Activated naive CD4-positive, alpha-beta T cell treated with anti-CD3 and anti-CD28 coated beads, Interleukin-2, amount 50 U/mL, for 72 hours (primary cell): ENCODE data around the gene NEUROG3. TPM values are rescaled to one million over a fixed set of nuclear protein-coding genes. Genes with fewer than 3 reads are reported as not detected.
A peak's percentile ranks its signal among the peaks of the same experiment; 100 is the strongest.

ENCODE experiments used
- ATAC-seq, 2 donors: fragments of 150-1000 bp; cut with Tn5 transposase; 2 replicates each; pipeline ENCODE4 v1.10.0; 2021; ENCODE audit warnings: mild to moderate bottlenecking in 2 of 2, moderate library complexity in 2 of 2
- DNase-seq, 2 donors: peaks; one replicate each; pipeline ENCODE4 v3.0.0; 2021 to 2022; ENCODE audit warnings: low spot score in 2 of 2
- H3K27ac Mint-ChIP-seq, 2 donors: one replicate each; pipeline ENCODE4 v1.8.0; 2022; ENCODE audit warnings: mild to moderate bottlenecking in 2 of 2, mixed read lengths in 2 of 2
- H3K36me3 Mint-ChIP-seq, 2 donors: one replicate each; pipeline ENCODE4 v1.8.0; 2022; ENCODE audit warnings: mixed read lengths in 2 of 2
- H3K9me3 Mint-ChIP-seq, 2 donors: one replicate each; pipeline ENCODE4 v1.8.0; 2022; ENCODE audit warnings: mixed read lengths in 2 of 2
- total RNA-seq, 2 donors: library from RNA; stranded (reverse); gene quantifications; one replicate each; pipeline ENCODE4 v1.2.3, GENCODE V29; 2022

NEUROG3 gene, protein sequence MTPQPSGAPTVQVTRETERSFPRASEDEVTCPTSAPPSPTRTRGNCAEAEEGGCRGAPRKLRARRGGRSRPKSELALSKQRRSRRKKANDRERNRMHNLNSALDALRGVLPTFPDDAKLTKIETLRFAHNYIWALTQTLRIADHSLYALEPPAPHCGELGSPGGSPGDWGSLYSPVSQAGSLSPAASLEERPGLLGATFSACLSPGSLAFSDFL
- under 1 TPM in 1 of 2 donors, not detected in 1; 0.18 TPM for total RNA-seq

DNA sequence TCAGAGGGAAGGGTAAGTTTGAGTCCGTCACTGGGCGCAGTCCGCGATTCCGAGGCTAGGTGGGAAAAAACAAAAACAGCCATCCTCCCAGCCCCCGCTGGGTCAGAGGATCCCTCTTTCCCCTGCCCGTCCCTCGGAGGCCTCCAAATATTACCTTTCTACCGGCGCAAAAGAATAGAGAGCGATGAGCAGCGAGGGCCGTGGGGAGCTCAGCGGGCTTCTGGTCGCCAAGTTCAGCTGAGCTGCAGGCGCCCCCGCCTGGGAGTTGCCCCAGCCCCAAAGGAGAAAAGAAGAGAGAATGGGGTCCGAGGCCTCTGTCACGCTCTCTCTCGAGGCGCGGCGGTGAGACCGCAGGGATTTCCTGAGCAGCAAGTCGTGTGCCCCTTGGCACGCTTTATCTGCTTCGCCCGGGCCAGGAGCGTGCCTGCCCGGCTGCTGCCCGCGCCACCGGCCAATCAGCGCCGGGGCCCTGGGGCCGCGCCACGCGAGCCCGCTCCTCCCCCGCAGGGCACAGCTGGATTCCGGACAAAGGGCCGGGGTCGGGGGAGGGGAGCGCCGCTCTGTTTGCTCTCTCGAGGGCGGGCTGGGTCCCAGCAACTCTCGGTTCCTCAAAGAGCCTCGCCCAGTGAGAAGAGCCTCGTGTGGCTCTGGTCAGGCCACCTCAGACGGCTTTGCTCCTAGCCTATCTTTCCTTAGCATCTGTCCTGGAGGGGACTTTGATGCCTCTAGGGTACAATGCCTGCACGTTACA, at the start of gene NEUROG3:
NEUROG3 (minus strand) TSS at position 367 of the 751 bp plus-strand sequence. CDS start 379 bp downstream, outside the sequence.
- H3K9me3 Mint-ChIP-seq, result no peaks in the 10 kb centered on the region
- DNase-seq, result no peak
- H3K27ac Mint-ChIP-seq, result no peak within 1 kb of the TSS
- no peaks in the 10 kb centered on the region for H3K36me3 Mint-ChIP-seq
- peak; percentile 25 to 56 for ATAC-seq

DNA sequence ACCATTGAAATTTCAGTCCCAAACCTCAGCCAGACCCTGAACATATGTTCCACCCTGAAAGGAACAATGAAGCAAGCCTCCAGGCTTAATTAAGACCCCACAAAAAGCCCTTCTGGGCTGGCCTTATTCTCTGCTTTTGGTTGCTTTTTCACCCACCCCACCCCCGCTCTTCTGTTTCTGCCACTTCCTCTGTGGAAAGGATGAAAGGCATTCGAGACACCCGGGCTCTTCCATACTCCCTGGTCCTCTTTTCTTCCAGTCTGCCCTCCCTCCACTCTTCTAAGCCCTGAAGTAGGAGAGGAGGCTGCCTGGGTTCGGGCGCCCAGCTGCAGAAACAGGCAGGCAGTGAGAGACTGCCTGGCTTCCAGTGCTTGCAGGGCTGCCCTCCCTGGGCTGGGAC, 47.4 kb upstream of the NEUROG3 start:
- Mint-ChIP-seq H3K27ac (no peak overlapping the region), H3K9me3 (peaks cover 8 to 15% of the 10 kb centered on the region in 2 donors)
- no peak for ATAC-seq

DNA sequence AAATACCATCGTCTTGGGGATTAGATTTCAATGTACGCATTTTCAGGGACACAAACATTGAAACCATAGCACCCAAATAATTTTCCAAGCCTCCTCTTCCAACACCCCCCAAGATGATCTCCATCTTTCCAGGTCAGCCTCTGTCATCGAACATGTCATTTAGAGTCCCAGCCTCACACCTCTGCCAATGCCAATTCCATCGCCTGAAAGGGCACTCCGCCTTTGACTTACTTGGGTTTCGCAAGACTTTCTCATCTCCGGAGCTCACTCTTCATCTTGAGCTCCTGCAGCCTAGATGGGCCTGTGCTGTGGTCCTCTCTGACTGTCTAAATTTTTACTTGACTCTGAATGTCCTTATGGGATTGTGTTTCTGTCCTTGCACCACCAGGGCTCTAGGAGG, 46.4 kb upstream of the NEUROG3 start:
- H3K27ac Mint-ChIP-seq, result no peak overlapping the region
- ATAC-seq, result no peak
- peaks cover 8 to 14% of the 10 kb centered on the region in 2 donors for H3K9me3 Mint-ChIP-seq

More for the DNA sequence above, 47.4 kb upstream of the NEUROG3 start:
- DNase-seq, result no peak
- peaks cover 10 to 13% of the 10 kb centered on the region in 2 donors for H3K36me3 Mint-ChIP-seq

DNA sequence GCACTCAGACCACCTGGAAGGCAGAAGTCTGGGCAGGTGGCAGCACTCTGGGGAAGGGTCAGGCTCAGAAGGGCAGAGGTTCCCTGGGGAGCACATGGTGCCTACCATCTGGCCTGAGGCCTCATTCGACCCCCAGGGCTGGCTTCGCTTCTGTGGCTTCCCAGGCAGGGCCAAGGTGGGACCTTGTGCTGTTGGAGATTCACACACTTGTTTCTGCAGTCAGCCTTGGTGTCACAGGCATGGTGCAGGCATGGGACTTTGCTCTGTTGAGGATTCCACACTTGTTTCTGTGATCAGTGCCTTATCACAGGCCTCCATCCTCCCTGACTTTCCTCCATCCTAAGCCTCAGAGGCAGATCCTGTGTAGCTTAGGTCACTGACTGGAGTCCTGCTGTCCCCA, 45.5 kb upstream of the NEUROG3 start:
- DNase-seq (no peak), ATAC-seq (no peak)
- H3K9me3 Mint-ChIP-seq, result peaks cover 5% of the 10 kb centered on the region in 2 donors
- H3K36me3 Mint-ChIP-seq, result peaks cover 3 to 5% of the 10 kb centered on the region in 2 donors
- H3K27ac Mint-ChIP-seq, result no peak overlapping the region

More for the DNA sequence above, 46.4 kb upstream of the NEUROG3 start:
- peaks cover 10 to 13% of the 10 kb centered on the region in 2 donors for H3K36me3 Mint-ChIP-seq
- DNase-seq, result no peak

DNA sequence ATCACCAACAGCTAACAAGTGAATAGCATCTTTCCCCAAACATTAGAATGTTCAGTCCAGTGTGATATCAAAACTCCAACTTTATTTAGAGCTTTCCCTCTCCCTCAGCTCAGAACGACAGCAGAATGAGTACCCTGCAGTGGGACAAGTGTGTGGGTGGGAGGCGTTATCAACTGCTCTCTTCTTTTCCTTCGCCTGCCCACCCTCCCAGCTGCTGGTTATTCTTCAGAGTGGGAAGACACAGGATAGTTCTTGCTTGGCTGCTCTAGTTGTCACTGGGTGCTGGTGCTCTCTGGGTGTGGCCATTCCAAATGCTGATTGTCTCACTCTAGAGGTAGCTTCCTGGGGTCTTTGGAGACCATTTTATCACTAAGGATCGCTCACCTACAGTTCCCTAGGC, 43.1 kb upstream of the NEUROG3 start:
- DNase-seq, result no peak
- no peaks in the 10 kb centered on the region for H3K9me3 Mint-ChIP-seq
- H3K36me3 Mint-ChIP-seq, result no peaks in the 10 kb centered on the region
- no peak overlapping the region for H3K27ac Mint-ChIP-seq
- ATAC-seq, result no peak

DNA sequence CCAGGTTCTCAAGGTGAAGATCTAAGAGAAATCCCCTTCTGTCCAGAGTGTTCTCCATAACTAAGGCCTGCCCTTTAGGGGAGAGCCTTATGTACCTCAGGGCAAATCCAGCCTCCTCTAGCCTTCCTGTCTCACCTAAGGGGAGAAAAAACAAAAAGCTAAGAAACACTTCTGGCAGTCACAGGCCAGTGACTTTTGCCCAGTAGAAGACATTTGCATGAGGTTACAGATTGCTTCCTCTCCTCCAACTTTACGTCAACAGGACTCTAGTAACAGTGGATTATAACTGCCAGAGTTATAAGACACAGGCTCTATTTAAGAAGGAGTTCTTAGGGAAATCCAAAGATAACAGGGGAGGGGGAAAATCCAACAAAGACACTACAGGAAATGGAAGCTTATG, 40.9 kb upstream of the NEUROG3 start:
- Mint-ChIP-seq H3K9me3 (peaks cover 0 to 5% of the 10 kb centered on the region in 2 donors), H3K36me3 (peaks cover 0 to 7% of the 10 kb centered on the region in 2 donors), H3K27ac (no peak overlapping the region)
- no peak for DNase-seq
- ATAC-seq, result no peak

DNA sequence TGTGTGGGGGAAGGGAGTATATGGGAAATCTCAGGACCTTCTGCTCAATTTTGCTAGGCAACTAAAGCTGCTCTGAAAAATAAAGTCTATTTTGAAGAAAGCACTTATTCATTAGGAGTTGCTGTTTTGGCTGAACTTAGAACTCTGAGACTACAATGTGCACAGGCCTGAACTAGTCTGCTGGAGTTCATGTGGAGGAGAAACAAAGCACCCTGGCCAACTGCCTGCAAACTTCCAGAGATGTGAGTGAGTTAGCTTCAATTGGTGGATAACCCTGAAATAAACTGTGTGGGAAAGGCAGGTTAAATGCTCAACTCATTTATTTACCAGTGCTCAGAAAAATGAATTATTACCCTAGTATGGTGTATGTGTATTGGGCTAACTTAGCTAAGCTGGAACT, 39.5 kb upstream of the NEUROG3 start:
- peaks cover 5 to 7% of the 10 kb centered on the region in 2 donors for H3K36me3 Mint-ChIP-seq
- no peak overlapping the region for H3K27ac Mint-ChIP-seq
- no peak for ATAC-seq
- DNase-seq, result no peak
- peaks cover 0 to 9% of the 10 kb centered on the region in 2 donors for H3K9me3 Mint-ChIP-seq

DNA sequence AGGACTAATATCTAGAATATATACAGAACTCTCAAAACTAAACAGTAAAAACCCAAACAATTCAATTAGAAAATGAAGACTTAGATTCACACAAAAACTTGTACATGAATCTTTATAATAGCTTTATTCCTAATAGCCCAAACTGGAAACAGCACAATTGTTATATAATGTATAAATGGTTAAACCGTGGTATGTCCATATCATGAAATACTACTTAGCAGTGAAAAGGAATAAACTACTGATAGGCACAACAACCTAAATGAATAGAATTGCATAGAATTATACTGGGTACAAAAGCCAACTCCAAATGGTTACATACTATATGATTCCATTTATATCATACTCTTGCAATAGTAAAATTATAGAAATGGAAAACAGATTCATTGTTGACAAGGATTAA, 35.9 kb upstream of the NEUROG3 start:
- Mint-ChIP-seq H3K36me3 (peaks cover 5 to 7% of the 10 kb centered on the region in 2 donors), H3K9me3 (peaks cover 0 to 15% of the 10 kb centered on the region in 2 donors), H3K27ac (no peak overlapping the region)
- no peak for DNase-seq
- no peak for ATAC-seq

DNA sequence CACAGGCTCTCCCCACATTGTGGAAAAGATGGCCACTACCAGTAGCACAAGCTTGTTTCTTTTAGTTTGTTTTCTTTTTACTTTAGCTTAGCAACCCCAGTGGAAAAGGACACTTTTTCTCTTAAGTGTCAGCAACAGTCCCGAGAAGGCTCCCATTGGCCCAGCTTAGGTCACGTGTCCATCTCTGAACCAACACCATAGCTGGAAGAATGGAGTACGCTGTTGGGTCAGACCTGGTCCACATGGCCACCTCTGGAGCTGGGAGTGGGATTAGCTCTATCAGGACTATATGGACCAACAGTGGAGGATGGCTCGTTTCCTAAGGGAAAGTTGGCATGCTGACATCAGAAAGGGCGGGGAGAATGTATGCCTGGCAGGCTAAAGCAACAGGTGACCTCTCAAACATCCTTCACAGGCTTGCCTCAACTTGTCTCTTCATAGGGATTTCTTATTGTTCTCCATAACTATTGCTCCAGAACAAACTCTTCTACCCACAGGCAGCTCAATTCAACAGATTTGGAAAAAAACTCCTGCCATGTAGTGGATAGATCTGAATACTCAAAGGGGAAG, 27.6 kb upstream of the NEUROG3 start:
- Mint-ChIP-seq H3K36me3 (no peaks in the 10 kb centered on the region), H3K9me3 (no peaks in the 10 kb centered on the region), H3K27ac (no peak overlapping the region)
- no peak for DNase-seq
- ATAC-seq, result no peak

DNA sequence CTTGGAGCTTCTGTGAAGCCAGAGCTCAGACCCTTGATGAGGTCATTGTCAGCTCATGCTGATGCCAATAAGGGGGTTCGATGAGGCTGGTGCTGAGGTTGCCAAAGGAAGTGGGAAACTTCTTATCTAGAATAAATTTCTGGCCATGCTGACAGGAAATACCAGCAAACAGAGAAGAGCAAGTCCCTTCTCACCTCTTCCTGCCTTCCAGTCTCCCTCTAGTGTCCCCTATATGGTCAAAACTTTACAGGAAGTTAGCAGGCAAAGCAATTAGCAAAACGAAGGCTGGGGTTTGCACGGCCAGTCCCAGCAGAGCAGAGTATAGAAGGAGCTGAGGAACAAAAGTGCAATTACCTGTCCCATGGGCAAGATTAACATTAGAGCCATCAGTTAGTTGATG, 15.1 kb upstream of the NEUROG3 start:
- no peak for DNase-seq
- H3K9me3 Mint-ChIP-seq, result peaks cover 0 to 3% of the 10 kb centered on the region in 2 donors
- peak in 1 of 2 donors; percentile 58 for ATAC-seq
- H3K36me3 Mint-ChIP-seq, result no peaks in the 10 kb centered on the region
- H3K27ac Mint-ChIP-seq, result no peak overlapping the region

DNA sequence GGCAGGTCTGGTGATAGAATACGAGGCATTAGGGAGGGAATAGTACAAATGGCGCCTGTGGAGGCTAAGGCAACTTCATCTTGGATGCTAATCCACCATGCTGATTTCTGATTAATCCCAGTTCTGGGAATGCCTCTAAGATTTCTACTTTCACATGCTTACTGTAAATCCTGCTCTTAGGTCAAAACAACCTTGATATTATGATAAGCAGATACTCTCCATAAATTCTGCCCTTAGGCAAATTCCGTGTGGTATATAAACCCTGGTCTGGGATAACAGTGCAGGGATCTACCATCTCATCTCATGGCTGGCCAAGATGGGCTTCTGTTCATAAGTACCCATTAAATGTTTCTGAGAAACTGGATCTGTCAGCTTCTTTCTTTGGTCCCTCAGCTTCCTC, 11.4 kb upstream of the NEUROG3 start:
- no peaks in the 10 kb centered on the region for H3K36me3 Mint-ChIP-seq
- ATAC-seq (no peak), DNase-seq (no peak)
- peaks cover 0 to 3% of the 10 kb centered on the region in 2 donors for H3K9me3 Mint-ChIP-seq
- H3K27ac Mint-ChIP-seq, result no peak overlapping the region

DNA sequence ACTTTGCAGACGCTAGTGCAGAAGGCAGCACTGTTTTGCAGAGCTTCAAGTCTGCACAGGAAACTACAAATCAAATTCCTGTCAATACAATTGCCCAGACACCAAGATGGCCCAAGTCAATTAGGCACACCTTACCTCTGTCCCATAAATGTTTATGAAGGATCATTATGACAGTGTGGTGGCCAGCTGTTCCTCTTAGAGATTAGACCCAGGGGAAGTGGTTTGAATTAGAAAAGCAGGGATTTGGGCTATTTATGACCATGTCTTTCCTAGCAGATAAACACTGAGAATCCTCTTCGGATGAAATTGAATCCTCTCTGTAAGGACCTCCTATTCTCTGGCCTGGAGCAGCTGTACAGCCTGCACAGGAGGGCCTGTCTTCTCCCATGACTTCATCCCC, 9.9 kb upstream of the NEUROG3 start:
- Mint-ChIP-seq H3K36me3 (no peaks in the 10 kb centered on the region), H3K9me3 (peaks cover 0 to 3% of the 10 kb centered on the region in 2 donors), H3K27ac (no peak overlapping the region)
- DNase-seq (no peak), ATAC-seq (no peak)

DNA sequence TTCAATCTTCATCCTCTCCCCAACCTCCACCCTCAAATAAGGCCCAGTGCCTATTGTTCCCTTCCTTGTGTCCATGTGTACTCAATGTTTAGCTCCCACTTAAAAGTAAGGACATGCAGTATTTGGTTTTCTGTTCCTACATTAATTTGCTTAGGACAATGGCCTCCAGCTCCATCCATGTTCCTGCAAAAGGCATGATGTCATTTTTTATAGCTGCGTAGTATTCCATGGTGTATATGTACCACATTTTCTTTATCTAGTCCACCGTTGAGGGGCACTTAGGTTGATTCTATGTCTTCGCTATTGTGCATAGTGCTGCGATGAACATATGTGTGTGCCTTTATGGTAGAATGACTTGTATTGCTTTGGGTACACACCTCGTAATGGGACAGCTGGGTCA, 7.2 kb upstream of the NEUROG3 start:
- H3K27ac Mint-ChIP-seq, result no peak overlapping the region
- H3K36me3 Mint-ChIP-seq, result no peaks in the 10 kb centered on the region
- no peak for ATAC-seq
- no peak for DNase-seq
- H3K9me3 Mint-ChIP-seq, result no peaks in the 10 kb centered on the region

DNA sequence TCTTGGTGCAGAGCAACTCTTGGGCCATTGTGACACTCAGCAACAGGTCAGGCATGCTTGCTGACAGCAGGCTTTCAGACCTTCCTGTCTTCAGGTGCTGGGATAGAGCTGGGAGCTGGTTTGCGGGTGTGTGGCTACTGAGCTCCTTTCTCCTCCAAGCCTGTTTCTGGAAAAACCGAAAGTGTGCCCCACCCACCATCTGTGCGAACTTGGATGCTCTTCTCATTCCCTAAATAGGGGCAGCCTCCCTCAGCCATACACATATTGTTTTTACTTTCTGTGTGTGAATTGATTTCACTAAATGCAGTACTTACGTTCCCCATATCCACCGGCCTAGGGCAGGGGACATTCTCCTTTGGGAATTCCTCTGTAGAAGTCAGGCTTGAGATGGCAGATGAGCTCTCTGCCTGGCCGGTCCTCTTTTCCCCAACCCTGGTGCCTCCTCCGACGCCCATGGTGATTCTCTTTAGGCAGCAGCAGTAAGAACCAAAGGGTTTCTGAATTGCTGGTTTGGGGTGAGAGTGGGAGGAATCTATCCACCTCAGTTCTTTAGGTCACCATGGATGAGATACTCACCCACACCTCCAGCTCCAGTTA, 6.3 kb upstream of the NEUROG3 start:
- H3K9me3 Mint-ChIP-seq, result no peaks in the 10 kb centered on the region
- no peak for ATAC-seq
- DNase-seq, result no peak
- H3K36me3 Mint-ChIP-seq, result no peaks in the 10 kb centered on the region
- no peak overlapping the region for H3K27ac Mint-ChIP-seq

DNA sequence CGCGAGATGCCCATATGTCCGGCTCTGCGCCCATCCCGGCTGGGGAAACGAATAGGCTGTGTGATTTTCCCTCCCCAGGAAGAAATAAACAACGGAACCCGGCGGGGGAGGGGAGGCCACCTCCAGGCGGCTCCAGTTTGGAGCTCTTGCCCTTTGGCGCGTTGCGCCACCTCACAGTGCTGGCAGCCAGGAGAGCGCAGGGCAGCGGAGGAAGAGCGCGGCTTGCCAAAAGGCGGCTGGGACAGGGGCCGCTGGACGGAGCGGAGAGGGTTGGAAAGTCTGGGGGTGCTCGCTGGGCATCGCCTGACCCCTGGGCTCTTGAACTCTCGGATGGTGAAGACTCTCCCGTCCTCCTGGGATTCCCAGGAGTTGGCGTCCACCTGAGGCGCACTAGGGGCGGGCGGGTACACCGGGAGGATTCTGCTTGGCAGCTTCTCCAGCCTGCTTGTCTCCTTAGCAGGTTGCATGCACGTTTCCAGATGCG, 5.3 kb upstream of the NEUROG3 start:
- DNase-seq (no peak), ATAC-seq (no peak)
- Mint-ChIP-seq H3K36me3 (no peaks in the 10 kb centered on the region), H3K27ac (no peak overlapping the region), H3K9me3 (no peaks in the 10 kb centered on the region)

DNA sequence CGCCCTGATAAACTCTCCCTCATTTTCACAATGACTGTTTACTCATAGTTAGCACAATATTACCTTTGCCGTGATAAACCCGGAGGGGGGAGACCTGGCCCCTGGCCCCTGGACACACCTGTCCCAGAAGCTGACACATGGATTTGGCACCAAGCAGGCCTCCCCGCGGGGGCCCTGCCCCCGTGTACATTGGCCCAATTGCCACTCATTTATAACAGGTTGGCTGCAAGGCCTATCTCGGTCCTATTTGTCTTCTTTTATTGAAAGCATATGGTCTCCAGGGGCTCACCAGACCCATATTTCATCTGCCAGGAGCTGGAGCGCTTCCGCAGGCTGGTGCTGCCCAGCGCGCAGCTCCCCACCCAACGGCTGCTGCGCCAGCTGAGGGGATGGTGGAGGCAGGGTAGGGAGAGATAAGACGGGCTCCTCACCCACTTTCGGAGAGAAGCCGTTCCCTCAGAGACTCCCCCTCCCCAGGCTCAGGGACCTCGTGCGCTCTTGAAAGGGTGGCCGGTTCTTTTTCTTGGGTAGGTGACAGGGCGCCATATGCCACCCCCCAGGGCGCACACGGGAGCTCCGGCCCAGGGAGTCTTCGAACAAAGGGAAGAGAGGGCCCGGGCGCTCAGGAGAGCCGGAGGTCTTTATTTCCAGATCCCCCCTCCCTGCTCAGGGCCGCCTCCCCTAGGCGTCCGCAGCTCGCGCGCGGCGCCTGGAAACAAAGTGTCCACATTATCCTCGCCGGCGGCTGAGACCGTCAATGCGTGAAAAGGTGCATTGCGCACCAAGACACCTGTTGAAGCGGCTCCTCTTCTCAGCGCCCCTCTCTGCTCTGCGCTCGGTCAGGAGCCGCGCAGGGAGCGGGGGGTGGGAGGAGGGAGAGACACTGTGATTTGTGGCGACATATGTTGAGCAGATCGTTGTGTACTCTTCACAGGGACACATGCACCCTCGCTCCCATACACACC, 4.3 kb upstream of the NEUROG3 start:
- DNase-seq, result no peak
- ATAC-seq, result no peak
- no peaks in the 10 kb centered on the region for H3K9me3 Mint-ChIP-seq
- no peaks in the 10 kb centered on the region for H3K36me3 Mint-ChIP-seq
- H3K27ac Mint-ChIP-seq, result no peak overlapping the region
